ENCODE measurements around the gene TSHZ1.

- TF ChIP-seq EZH2 (IDR thresholded peaks at IDR 0.05; ENCODE audit: borderline replicate concordance, low read length) (no peak), CTCF (IDR thresholded peaks at IDR 0.05; ENCODE audit: low read length) (no peak)
These were observed 19.8 kb downstream of the TSHZ1 start for GRCh38 chr18:75230163-75231052.
